ENCODE results near the gene HLA-DMA.

Gene HLA-DMA

GRCh38 chr6:32936239-32937152, 16.4 kb downstream of the HLA-DMA start:
- DNase-seq (ENCODE audit: low read depth, low spot score): no peak
- Histone ChIP-seq H3K9me3 (ENCODE audit: low read depth, low read length) (no peaks in the 10 kb centered on the region), H3K4me3 (no peak overlapping the region), H3K27ac (no peak overlapping the region), H3K9ac (ENCODE audit: insufficient read length) (no peak overlapping the region), H3K36me3 (ENCODE audit: insufficient read depth, low read length) (no peaks in the 10 kb centered on the region)
- TF ChIP-seq FOXP2 (optimal IDR thresholded peaks at IDR 0.05; ENCODE audit: control extremely low read depth, extremely low read length, insufficient read depth) (no peak), POLR2AphosphoS5 (IDR thresholded peaks at IDR 0.05; ENCODE audit: borderline replicate concordance, low read depth, low read length) (no peak), EZH2 (IDR thresholded peaks at IDR 0.05) (no peak)

GRCh38 chr6:32935551-32936238, 17.2 kb downstream of the HLA-DMA start:
- TF ChIP-seq POLR2AphosphoS5 (IDR thresholded peaks at IDR 0.05; ENCODE audit: borderline replicate concordance, low read depth, low read length) (no peak), EZH2 (IDR thresholded peaks at IDR 0.05) (no peak), FOXP2 (optimal IDR thresholded peaks at IDR 0.05; ENCODE audit: control extremely low read depth, extremely low read length, insufficient read depth) (no peak)
- no peak for DNase-seq (ENCODE audit: low read depth, low spot score)

DNA sequence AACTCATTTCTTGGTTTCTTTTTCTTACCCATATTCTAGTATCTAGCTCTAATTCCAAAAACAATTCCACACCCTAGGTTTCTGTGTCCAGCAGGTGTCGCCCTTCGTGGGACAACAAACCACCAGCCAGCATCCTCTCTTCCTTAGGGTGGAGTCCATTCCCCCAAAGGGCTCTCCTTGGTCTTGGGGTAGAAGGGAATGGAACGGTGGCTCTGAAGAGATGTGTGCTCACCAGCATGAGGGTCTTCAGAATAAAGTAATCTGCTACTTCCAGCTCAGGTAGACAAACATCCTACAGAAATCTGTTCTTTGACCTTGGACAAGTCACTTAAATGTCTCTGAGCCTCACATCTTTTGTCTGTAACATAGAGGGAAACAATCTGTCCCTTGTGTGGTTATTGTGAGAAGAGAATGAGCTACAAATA, 19.2 kb downstream of the HLA-DMA start:
- no peak for DNase-seq (ENCODE audit: low read depth, low spot score)
- no peak overlapping the region for H3K4me3 ChIP-seq
- no peaks in the 10 kb centered on the region for H3K9me3 ChIP-seq (ENCODE audit: low read depth, low read length)
- TF ChIP-seq POLR2AphosphoS5 (IDR thresholded peaks at IDR 0.05; ENCODE audit: borderline replicate concordance, low read depth, low read length) (no peak), FOXP2 (optimal IDR thresholded peaks at IDR 0.05; ENCODE audit: control extremely low read depth, extremely low read length, insufficient read depth) (no peak), EZH2 (IDR thresholded peaks at IDR 0.05) (no peak)
- H3K36me3 ChIP-seq (ENCODE audit: insufficient read depth, low read length): no peaks in the 10 kb centered on the region
- no peak overlapping the region for H3K9ac ChIP-seq (ENCODE audit: insufficient read length)
- no peak overlapping the region for H3K27ac ChIP-seq

More at GRCh38 chr6:32935551-32936238, 17.2 kb downstream of the HLA-DMA start:
- Histone ChIP-seq H3K27ac (no peak overlapping the region), H3K9ac (ENCODE audit: insufficient read length) (no peak overlapping the region), H3K36me3 (ENCODE audit: insufficient read depth, low read length) (no peaks in the 10 kb centered on the region), H3K4me3 (no peak overlapping the region), H3K9me3 (ENCODE audit: low read depth, low read length) (no peaks in the 10 kb centered on the region)

GRCh38 chr6:32932132-32932868, 20.6 kb downstream of the HLA-DMA start:
- Histone ChIP-seq H3K4me3 (no peak overlapping the region), H3K27ac (no peak overlapping the region), H3K9ac (ENCODE audit: insufficient read length) (no peak overlapping the region), H3K36me3 (ENCODE audit: insufficient read depth, low read length) (no peaks in the 10 kb centered on the region), H3K9me3 (ENCODE audit: low read depth, low read length) (no peaks in the 10 kb centered on the region)
- no peak for DNase-seq (ENCODE audit: low read depth, low spot score)
- TF ChIP-seq POLR2AphosphoS5 (IDR thresholded peaks at IDR 0.05; ENCODE audit: borderline replicate concordance, low read depth, low read length): no peak
- no peak for TF ChIP-seq FOXP2 (optimal IDR thresholded peaks at IDR 0.05; ENCODE audit: control extremely low read depth, extremely low read length, insufficient read depth)
- TF ChIP-seq EZH2 (IDR thresholded peaks at IDR 0.05): no peak

DNA sequence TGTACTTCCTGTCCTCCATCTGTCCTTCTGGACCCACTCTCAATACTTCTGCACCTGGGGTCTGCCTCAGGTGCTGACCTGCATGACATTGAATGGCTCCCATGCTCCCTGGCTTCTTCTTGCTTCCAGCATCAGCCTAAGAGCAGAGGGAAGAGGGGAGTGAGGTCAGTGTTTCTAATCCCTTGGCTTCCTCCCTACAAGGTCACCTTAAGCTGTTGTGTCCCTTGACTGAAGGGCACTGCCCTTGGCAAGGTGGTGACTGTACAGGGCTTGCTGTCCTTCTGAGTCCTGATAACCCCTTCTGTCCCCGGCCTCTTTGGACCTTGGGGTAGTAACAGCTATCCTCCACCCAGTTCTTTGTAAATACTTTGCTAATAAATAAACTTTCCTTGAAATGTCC, 21.7 kb downstream of the HLA-DMA start:
- H3K9ac ChIP-seq (ENCODE audit: insufficient read length): no peak overlapping the region
- DNase-seq (ENCODE audit: low read depth, low spot score): no peak
- H3K9me3 ChIP-seq (ENCODE audit: low read depth, low read length): no peaks in the 10 kb centered on the region
- no peak overlapping the region for H3K4me3 ChIP-seq
- TF ChIP-seq FOXP2 (optimal IDR thresholded peaks at IDR 0.05; ENCODE audit: control extremely low read depth, extremely low read length, insufficient read depth) (no peak), POLR2AphosphoS5 (IDR thresholded peaks at IDR 0.05; ENCODE audit: borderline replicate concordance, low read depth, low read length) (no peak), EZH2 (IDR thresholded peaks at IDR 0.05) (no peak)
- H3K36me3 ChIP-seq (ENCODE audit: insufficient read depth, low read length): no peaks in the 10 kb centered on the region
- no peak overlapping the region for H3K27ac ChIP-seq

GRCh38 chr6:32922083-32922482, 30.8 kb downstream of the HLA-DMA start:
- Histone ChIP-seq H3K9ac (ENCODE audit: insufficient read length) (no peak overlapping the region), H3K9me3 (ENCODE audit: low read depth, low read length) (no peaks in the 10 kb centered on the region), H3K4me3 (no peak overlapping the region), H3K36me3 (ENCODE audit: insufficient read depth, low read length) (no peaks in the 10 kb centered on the region), H3K27ac (no peak overlapping the region)
- no peak for TF ChIP-seq FOXP2 (optimal IDR thresholded peaks at IDR 0.05; ENCODE audit: control extremely low read depth, extremely low read length, insufficient read depth)
- TF ChIP-seq EZH2 (IDR thresholded peaks at IDR 0.05): no peak
- TF ChIP-seq POLR2AphosphoS5 (IDR thresholded peaks at IDR 0.05; ENCODE audit: borderline replicate concordance, low read depth, low read length): no peak
- no peak for DNase-seq (ENCODE audit: low read depth, low spot score)

GRCh38 chr6:32920715-32921114, 32.2 kb downstream of the HLA-DMA start:
- H3K27ac ChIP-seq: no peak overlapping the region
- no peak for TF ChIP-seq EZH2 (IDR thresholded peaks at IDR 0.05)
- no peak for TF ChIP-seq POLR2AphosphoS5 (IDR thresholded peaks at IDR 0.05; ENCODE audit: borderline replicate concordance, low read depth, low read length)

GRCh38 chr6:32912951-32913350, 39.9 kb downstream of the HLA-DMA start:
- H3K36me3 ChIP-seq (ENCODE audit: insufficient read depth, low read length): no peaks in the 10 kb centered on the region
- H3K9ac ChIP-seq (ENCODE audit: insufficient read length): no peak overlapping the region
- DNase-seq (ENCODE audit: low read depth, low spot score): no peak
- TF ChIP-seq POLR2AphosphoS5 (IDR thresholded peaks at IDR 0.05; ENCODE audit: borderline replicate concordance, low read depth, low read length): no peak
- TF ChIP-seq FOXP2 (optimal IDR thresholded peaks at IDR 0.05; ENCODE audit: control extremely low read depth, extremely low read length, insufficient read depth): no peak
- TF ChIP-seq EZH2 (IDR thresholded peaks at IDR 0.05): no peak
- no peak overlapping the region for H3K27ac ChIP-seq
- H3K9me3 ChIP-seq (ENCODE audit: low read depth, low read length): no peaks in the 10 kb centered on the region
- no peak overlapping the region for H3K4me3 ChIP-seq

More at GRCh38 chr6:32920715-32921114, 32.2 kb downstream of the HLA-DMA start:
- H3K9me3 ChIP-seq (ENCODE audit: low read depth, low read length): no peaks in the 10 kb centered on the region
- no peak overlapping the region for H3K9ac ChIP-seq (ENCODE audit: insufficient read length)
- DNase-seq (ENCODE audit: low read depth, low spot score): no peak
- H3K4me3 ChIP-seq: no peak overlapping the region
- no peaks in the 10 kb centered on the region for H3K36me3 ChIP-seq (ENCODE audit: insufficient read depth, low read length)
